Measurements from ENCODE around the gene NANOS3. TPM values are rescaled to one million over a fixed set of nuclear protein-coding genes. Genes with fewer than 3 reads are reported as not detected.

The NANOS3 gene
- total and polyA plus RNA-seq, 2 of the 13 experiments (the other 11 are each of a cell fraction or from before 2014, with no cell fraction given), result 0.21 TPM; not detected in 1

DNA sequence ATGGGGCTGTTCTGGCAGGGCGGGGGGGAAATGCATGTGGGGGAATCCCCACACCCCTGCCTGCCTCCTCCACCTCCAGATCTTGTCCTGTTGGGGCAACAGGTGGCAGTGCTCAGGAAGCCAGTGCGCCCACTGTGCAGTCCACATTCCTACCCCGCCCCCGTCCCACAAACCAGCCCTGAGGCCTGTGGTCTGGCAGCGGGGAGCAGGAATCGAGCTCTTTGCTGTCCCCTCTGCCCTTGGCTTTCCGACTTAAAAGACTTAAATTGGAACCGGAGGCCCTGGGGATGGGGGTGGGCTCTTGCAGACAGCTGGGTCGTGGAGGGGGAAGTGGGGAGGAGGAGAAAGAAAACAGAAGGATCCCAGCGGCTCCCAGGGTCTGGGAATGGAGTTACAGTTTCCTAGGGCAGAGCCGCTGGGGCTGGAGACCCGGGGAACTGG, 4.3 kb downstream of the NANOS3 start (continued):
- TF ChIP-seq, protein P1, sequence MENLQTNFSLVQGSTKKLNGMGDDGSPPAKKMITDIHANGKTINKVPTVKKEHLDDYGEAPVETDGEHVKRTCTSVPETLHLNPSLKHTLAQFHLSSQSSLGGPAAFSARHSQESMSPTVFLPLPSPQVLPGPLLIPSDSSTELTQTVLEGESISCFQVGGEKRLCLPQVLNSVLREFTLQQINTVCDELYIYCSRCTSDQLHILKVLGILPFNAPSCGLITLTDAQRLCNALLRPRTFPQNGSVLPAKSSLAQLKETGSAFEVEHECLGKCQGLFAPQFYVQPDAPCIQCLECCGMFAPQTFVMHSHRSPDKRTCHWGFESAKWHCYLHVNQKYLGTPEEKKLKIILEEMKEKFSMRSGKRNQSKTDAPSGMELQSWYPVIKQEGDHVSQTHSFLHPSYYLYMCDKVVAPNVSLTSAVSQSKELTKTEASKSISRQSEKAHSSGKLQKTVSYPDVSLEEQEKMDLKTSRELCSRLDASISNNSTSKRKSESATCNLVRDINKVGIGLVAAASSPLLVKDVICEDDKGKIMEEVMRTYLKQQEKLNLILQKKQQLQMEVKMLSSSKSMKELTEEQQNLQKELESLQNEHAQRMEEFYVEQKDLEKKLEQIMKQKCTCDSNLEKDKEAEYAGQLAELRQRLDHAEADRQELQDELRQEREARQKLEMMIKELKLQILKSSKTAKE (CRISPR knock-in tag; IDR thresholded peaks at IDR 0.05; ENCODE audit: borderline replicate concordance), result no peak
- TF ChIP-seq FOSL2 (CRISPR knock-in tag; IDR thresholded peaks at IDR 0.05) (no peak), ZNF652 (CRISPR knock-in tag; IDR thresholded peaks at IDR 0.05; ENCODE audit: borderline replicate concordance, low read depth) (no peak), ETV5 (CRISPR knock-in tag; IDR thresholded peaks at IDR 0.05; ENCODE audit: borderline replicate concordance) (0 out of 2 replicates have a peak, but pooled peaks have one; percentile 23), ZNF235 (CRISPR knock-in tag; IDR thresholded peaks at IDR 0.05; ENCODE audit: borderline replicate concordance) (no peak), ZNF275 (CRISPR knock-in tag; IDR thresholded peaks at IDR 0.05; ENCODE audit: borderline replicate concordance) (no peak), RARG (CRISPR knock-in tag; IDR thresholded peaks at IDR 0.05; ENCODE audit: low read depth) (no peak), JARID2 (CRISPR knock-in tag; IDR thresholded peaks at IDR 0.05; ENCODE audit: insufficient replicate concordance) (no peak), IKZF4 (CRISPR knock-in tag; IDR thresholded peaks at IDR 0.05; ENCODE audit: borderline replicate concordance, low read depth, not compliant biosample characterization) (no peak), MTF1 (CRISPR knock-in tag; IDR thresholded peaks at IDR 0.05) (no peak), UBTF (CRISPR knock-in tag; IDR thresholded peaks at IDR 0.05) (peak; percentile 43), PAF1 (CRISPR knock-in tag; IDR thresholded peaks at IDR 0.05) (no peak), DR1 (CRISPR knock-in tag; IDR thresholded peaks at IDR 0.05) (no peak), ZNF724P (CRISPR knock-in tag; IDR thresholded peaks at IDR 0.05; ENCODE audit: borderline replicate concordance) (no peak), KAT8 (CRISPR knock-in tag; IDR thresholded peaks at IDR 0.05) (peak; percentile 11; the same call in 1 of the 2 replicates)
- TF ChIP-seq, protein P2, sequence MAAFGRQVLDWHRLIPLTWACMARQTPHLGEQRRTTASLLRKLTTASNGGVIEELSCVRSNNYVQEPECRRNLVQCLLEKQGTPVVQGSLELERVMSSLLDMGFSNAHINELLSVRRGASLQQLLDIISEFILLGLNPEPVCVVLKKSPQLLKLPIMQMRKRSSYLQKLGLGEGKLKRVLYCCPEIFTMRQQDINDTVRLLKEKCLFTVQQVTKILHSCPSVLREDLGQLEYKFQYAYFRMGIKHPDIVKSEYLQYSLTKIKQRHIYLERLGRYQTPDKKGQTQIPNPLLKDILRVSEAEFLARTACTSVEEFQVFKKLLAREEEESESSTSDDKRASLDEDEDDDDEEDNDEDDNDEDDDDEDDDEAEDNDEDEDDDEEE (CRISPR knock-in tag; IDR thresholded peaks at IDR 0.05), result no peak
- TF ChIP-seq, protein P3, sequence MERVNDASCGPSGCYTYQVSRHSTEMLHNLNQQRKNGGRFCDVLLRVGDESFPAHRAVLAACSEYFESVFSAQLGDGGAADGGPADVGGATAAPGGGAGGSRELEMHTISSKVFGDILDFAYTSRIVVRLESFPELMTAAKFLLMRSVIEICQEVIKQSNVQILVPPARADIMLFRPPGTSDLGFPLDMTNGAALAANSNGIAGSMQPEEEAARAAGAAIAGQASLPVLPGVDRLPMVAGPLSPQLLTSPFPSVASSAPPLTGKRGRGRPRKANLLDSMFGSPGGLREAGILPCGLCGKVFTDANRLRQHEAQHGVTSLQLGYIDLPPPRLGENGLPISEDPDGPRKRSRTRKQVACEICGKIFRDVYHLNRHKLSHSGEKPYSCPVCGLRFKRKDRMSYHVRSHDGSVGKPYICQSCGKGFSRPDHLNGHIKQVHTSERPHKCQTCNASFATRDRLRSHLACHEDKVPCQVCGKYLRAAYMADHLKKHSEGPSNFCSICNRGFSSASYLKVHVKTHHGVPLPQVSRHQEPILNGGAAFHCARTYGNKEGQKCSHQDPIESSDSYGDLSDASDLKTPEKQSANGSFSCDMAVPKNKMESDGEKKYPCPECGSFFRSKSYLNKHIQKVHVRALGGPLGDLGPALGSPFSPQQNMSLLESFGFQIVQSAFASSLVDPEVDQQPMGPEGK (CRISPR knock-in tag; IDR thresholded peaks at IDR 0.05), result peak; percentile 63; the same call in 1 of the 2 replicates
- TF ChIP-seq, protein P4, sequence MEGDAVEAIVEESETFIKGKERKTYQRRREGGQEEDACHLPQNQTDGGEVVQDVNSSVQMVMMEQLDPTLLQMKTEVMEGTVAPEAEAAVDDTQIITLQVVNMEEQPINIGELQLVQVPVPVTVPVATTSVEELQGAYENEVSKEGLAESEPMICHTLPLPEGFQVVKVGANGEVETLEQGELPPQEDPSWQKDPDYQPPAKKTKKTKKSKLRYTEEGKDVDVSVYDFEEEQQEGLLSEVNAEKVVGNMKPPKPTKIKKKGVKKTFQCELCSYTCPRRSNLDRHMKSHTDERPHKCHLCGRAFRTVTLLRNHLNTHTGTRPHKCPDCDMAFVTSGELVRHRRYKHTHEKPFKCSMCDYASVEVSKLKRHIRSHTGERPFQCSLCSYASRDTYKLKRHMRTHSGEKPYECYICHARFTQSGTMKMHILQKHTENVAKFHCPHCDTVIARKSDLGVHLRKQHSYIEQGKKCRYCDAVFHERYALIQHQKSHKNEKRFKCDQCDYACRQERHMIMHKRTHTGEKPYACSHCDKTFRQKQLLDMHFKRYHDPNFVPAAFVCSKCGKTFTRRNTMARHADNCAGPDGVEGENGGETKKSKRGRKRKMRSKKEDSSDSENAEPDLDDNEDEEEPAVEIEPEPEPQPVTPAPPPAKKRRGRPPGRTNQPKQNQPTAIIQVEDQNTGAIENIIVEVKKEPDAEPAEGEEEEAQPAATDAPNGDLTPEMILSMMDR (CRISPR knock-in tag; IDR thresholded peaks at IDR 0.05), result peak; percentile 51

Data from HepG2 (cell line).